ENCODE measurements around the gene MYMX.

MYMX gene

GRCh38 chr6:44258921-44259320, 42.2 kb downstream of the MYMX start:
- Histone ChIP-seq H2AFZ (no peak overlapping the region), H3K4me2 (ENCODE audit: low read length) (no peak overlapping the region), H3K9me3 (ENCODE audit: control insufficient read depth, low read length) (no peaks in the 10 kb centered on the region), H3K9ac (no peak overlapping the region), H3K4me3 (ENCODE audit: low read depth, low read length) (no peak overlapping the region), H3K36me3 (ENCODE audit: control insufficient read depth, insufficient read depth, low read length) (no peaks in the 10 kb centered on the region), H3K4me1 (peaks cover 20% of the 10 kb centered on the region), H3K27me3 (ENCODE audit: control insufficient read depth, insufficient read depth, low read length) (no peaks in the 10 kb centered on the region), H3K27ac (no peak overlapping the region), H3K79me2 (no peaks in the 10 kb centered on the region)
- TF ChIP-seq, protein P1, sequence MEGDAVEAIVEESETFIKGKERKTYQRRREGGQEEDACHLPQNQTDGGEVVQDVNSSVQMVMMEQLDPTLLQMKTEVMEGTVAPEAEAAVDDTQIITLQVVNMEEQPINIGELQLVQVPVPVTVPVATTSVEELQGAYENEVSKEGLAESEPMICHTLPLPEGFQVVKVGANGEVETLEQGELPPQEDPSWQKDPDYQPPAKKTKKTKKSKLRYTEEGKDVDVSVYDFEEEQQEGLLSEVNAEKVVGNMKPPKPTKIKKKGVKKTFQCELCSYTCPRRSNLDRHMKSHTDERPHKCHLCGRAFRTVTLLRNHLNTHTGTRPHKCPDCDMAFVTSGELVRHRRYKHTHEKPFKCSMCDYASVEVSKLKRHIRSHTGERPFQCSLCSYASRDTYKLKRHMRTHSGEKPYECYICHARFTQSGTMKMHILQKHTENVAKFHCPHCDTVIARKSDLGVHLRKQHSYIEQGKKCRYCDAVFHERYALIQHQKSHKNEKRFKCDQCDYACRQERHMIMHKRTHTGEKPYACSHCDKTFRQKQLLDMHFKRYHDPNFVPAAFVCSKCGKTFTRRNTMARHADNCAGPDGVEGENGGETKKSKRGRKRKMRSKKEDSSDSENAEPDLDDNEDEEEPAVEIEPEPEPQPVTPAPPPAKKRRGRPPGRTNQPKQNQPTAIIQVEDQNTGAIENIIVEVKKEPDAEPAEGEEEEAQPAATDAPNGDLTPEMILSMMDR (IDR thresholded peaks at IDR 0.05), result no peak

DNA sequence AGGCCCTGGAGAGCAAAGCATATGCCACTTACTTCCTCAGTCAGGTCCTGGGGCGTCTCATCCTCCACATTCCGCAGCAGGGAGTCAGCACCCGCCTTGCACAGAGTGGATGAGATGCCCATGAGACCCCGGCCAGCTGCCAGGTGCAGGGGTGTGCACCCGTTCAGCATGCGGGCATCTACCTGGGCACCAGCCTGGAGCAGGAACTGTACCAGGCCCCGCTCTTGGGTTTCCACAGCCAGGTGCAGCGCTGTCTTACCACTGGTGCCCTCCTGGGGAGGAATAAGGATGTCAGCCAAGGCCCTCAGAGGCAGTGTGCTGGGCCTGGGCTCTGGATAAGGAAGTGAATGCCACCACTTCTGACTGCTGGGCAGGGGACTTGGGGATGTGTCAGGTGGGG, 43.3 kb downstream of the MYMX start:
- Histone ChIP-seq H3K9me3 (ENCODE audit: control insufficient read depth, low read length) (no peaks in the 10 kb centered on the region), H2AFZ (no peak overlapping the region), H3K27ac (no peak overlapping the region), H3K79me2 (no peaks in the 10 kb centered on the region), H3K9ac (no peak overlapping the region), H3K36me3 (ENCODE audit: control insufficient read depth, insufficient read depth, low read length) (no peaks in the 10 kb centered on the region), H3K4me2 (ENCODE audit: low read length) (no peak overlapping the region), H3K4me3 (ENCODE audit: low read depth, low read length) (no peak overlapping the region), H3K4me1 (peaks cover 27% of the 10 kb centered on the region), H3K27me3 (ENCODE audit: control insufficient read depth, insufficient read depth, low read length) (no peaks in the 10 kb centered on the region)
- TF ChIP-seq, protein P1 (IDR thresholded peaks at IDR 0.05), result no peak

- H2AFZ ChIP-seq, result no peak overlapping the region
- H3K9me3 ChIP-seq (ENCODE audit: control insufficient read depth, low read length), result no peaks in the 10 kb centered on the region
- no peak overlapping the region for H3K4me2 ChIP-seq (ENCODE audit: low read length)
- TF ChIP-seq, protein P1 (IDR thresholded peaks at IDR 0.05), result no peak
- H3K4me1 ChIP-seq, result peaks cover 25% of the 10 kb centered on the region
- no peaks in the 10 kb centered on the region for H3K79me2 ChIP-seq
- H3K36me3 ChIP-seq (ENCODE audit: control insufficient read depth, insufficient read depth, low read length), result no peaks in the 10 kb centered on the region
- H3K4me3 ChIP-seq (ENCODE audit: low read depth, low read length), result no peak overlapping the region
- no peak overlapping the region for H3K27ac ChIP-seq
- H3K9ac ChIP-seq, result no peak overlapping the region
- H3K27me3 ChIP-seq (ENCODE audit: control insufficient read depth, insufficient read depth, low read length), result no peaks in the 10 kb centered on the region
These were observed 43.9 kb downstream of the MYMX start for GRCh38 chr6:44260451-44261297.

- no peak overlapping the region for H3K27ac ChIP-seq
- H2AFZ ChIP-seq, result no peak overlapping the region
- no peaks in the 10 kb centered on the region for H3K36me3 ChIP-seq (ENCODE audit: control insufficient read depth, insufficient read depth, low read length)
- H3K27me3 ChIP-seq (ENCODE audit: control insufficient read depth, insufficient read depth, low read length), result no peaks in the 10 kb centered on the region
- no peaks in the 10 kb centered on the region for H3K79me2 ChIP-seq
- no peak overlapping the region for H3K9ac ChIP-seq
- H3K4me2 ChIP-seq (ENCODE audit: low read length), result no peak overlapping the region
- H3K4me1 ChIP-seq, result peaks cover 20% of the 10 kb centered on the region
- no peaks in the 10 kb centered on the region for H3K9me3 ChIP-seq (ENCODE audit: control insufficient read depth, low read length)
- TF ChIP-seq, protein P1 (IDR thresholded peaks at IDR 0.05), result no peak
- no peak overlapping the region for H3K4me3 ChIP-seq (ENCODE audit: low read depth, low read length)
These were observed 44.9 kb downstream of the MYMX start for GRCh38 chr6:44261581-44261980.
